Measurements from ENCODE around the gene OR1D5.

- TF ChIP-seq CTCF (IDR thresholded peaks at IDR 0.05) = no peak
- TF ChIP-seq POLR2A (IDR thresholded peaks at IDR 0.05) = no peak
These were observed 26.6 kb downstream of the OR1D5 start for GRCh38 chr17:3036800-3037199.

Measured in prostate gland (tissue), 2 donors.